Lower lobe of right lung (tissue), 2 donors: ENCODE results near the gene LMTK2. TPM values are rescaled to one million over a fixed set of nuclear protein-coding genes. Genes with fewer than 3 reads are reported as not detected.

Source experiments
- ATAC-seq, 2 donors: fragments of 200-7000 bp; cut with Tn5 transposase; one replicate each; pipeline ENCODE4 v1.9.1; 2020 to 2022; ENCODE audit warnings: mild to moderate bottlenecking in 2 of 2, moderate library complexity in 2 of 2
- DNase-seq: peaks from one replicate; pipeline ENCODE4 v3.0.0-alpha.2; 2020
- H3K27ac ChIP-seq: fragments of 200-600 bp; one replicate; pipeline ENCODE4 v1.8.0; 2022
- H3K27me3 ChIP-seq: fragments of 200-600 bp; one replicate; pipeline ENCODE4 v1.8.0; 2022; ENCODE audit warnings: low read depth
- H3K36me3 ChIP-seq: fragments of 200-600 bp; one replicate; pipeline ENCODE4 v1.8.0; 2022; ENCODE audit warnings: mild to moderate bottlenecking
- H3K4me1 ChIP-seq: fragments of 200-600 bp; one replicate; pipeline ENCODE4 v1.8.0; 2022
- H3K4me3 ChIP-seq: fragments of 200-600 bp; one replicate; pipeline ENCODE4 v1.8.0; 2022; ENCODE audit warnings: mild to moderate bottlenecking
- H3K9me3 ChIP-seq: fragments of 200-600 bp; one replicate; pipeline ENCODE4 v1.8.0; 2022
- CTCF ChIP-seq: fragments of 200-600 bp; IDR thresholded peaks from one replicate; pipeline ENCODE4 v1.8.0; 2022; ENCODE audit warnings: antibody characterized with exemption, mild to moderate bottlenecking
- intact Hi-C: fragments of 100-400 bp; cut with DNase I; formaldehyde crosslinking; loops from one replicate; pipeline ENCODE4 v1.11.0; 2022
- total RNA-seq: library from RNA; stranded (reverse); fragmentation: NEBNext Ultra II Directional; extraction: Animal tissue kit (Norgen Biotek cat#: 25700); gene quantifications from one replicate; pipeline ENCODE4 v1.2.1, GENCODE V29; 2021
- donor health status: DM: no; HTN: yes; CAD: no; lungs with severe emphysema.

Gene LMTK2
- total RNA-seq, 1 donor from 2014 or later = 24.5 TPM

DNA sequence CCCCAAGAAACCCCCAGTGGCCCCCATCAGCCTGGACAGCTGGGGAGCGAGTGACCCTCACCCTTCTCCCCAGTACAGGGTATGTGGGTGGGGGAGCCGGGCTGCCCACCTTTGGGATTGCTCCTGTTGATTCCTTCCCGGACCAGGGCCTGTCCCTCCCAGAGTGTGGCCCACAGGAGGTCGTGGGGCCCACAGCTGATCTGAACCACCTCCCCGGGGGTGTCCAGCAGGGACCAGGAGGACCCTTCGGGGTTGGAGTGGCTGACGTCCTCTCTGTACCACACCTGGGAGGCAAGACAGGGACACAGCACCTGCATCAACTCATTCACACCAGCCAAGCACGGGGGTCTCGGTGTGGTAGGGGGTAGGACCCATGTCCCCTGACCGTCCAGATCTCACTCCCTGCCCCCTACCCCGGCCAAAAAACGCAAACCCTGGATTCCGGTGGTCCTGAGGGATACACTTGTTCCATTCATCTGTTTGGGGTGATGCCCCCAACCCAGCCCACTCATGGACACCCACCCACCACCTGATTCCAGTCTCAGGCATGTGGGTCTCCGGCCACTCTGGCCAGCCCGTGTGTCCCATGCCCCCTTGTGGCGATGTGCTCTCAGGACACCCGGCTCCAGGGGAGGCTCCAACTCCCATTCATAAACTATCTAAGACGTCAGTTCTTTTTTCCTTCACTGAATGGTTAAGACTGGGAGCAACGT lies 134.5 kb downstream of the LMTK2 start:
- no peak overlapping the region for H3K27ac ChIP-seq
- DNase-seq = no peak
- H3K36me3 ChIP-seq = peaks cover 62% of the 10 kb centered on the region
- no peaks in the 10 kb centered on the region for H3K27me3 ChIP-seq
- no peaks in the 10 kb centered on the region for H3K9me3 ChIP-seq
- TF ChIP-seq CTCF = peak; percentile 78
- intact Hi-C loops = no loop called here
- ATAC-seq = peak; percentile 48 to 51
- H3K4me1 ChIP-seq = peaks cover 8% of the 10 kb centered on the region
- H3K4me3 ChIP-seq = no peak overlapping the region

DNA sequence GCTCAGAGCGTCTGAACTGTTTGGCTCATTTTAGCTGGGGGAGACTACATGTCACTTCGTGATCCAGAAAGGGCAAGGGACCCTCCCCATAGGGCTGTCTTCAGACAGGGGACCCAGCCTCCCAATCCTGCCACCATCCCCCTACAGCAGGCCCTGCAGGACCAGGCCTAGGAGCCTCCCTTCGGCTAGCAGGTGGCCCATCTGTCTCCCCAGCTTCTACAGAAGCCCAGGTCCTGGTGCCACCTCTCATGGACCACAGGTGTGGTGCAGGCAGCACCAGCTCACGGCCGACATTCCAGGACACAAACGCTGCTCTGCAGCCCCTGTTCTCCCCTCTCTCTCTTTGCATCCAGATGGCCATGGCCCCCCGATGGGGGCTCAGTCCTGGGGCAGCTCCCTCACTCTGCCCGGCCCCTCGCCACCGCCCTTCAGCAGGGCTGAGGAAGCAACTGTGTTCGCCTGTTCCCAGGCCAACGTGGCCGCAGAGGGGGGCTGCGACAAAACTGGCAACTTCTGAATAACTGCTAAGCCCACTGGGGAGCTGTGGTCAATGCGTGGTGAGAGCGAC lies 135.1 kb downstream of the LMTK2 start:
- no peak overlapping the region for H3K4me3 ChIP-seq
- peaks cover 56% of the 10 kb centered on the region for H3K36me3 ChIP-seq
- H3K27ac ChIP-seq = no peak overlapping the region
- peaks cover 14% of the 10 kb centered on the region for H3K4me1 ChIP-seq
- no peaks in the 10 kb centered on the region for H3K9me3 ChIP-seq
- peak in 1 of 2 donors; percentile 9 for ATAC-seq
- TF ChIP-seq CTCF = no peak
- no peaks in the 10 kb centered on the region for H3K27me3 ChIP-seq
- intact Hi-C loops = no loop called here
- DNase-seq = no peak

DNA sequence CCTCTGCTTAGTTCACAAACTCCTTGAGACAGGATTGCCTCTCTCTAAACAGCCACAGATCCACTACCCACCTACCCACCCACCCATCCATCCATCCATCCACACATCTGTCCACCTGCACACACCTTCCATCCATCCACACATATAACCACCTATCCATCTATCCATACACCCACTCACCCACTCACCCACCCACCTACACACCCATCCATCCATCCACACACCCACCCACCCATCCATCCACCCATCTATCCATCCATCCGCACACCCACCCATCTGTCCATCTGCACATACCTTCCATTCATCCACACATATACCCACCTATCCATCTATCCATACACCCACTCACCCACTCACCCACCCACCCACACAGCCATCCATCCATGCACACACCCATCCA lies 135.7 kb downstream of the LMTK2 start:
- ATAC-seq (no peak), DNase-seq (no peak)
- intact Hi-C loops = no loop called here
- Histone ChIP-seq H3K4me3 (no peak overlapping the region), H3K9me3 (no peaks in the 10 kb centered on the region), H3K4me1 (peaks cover 19% of the 10 kb centered on the region), H3K27me3 (no peaks in the 10 kb centered on the region), H3K27ac (no peak overlapping the region), H3K36me3 (peaks cover 50% of the 10 kb centered on the region)
- TF ChIP-seq CTCF = no peak

DNA sequence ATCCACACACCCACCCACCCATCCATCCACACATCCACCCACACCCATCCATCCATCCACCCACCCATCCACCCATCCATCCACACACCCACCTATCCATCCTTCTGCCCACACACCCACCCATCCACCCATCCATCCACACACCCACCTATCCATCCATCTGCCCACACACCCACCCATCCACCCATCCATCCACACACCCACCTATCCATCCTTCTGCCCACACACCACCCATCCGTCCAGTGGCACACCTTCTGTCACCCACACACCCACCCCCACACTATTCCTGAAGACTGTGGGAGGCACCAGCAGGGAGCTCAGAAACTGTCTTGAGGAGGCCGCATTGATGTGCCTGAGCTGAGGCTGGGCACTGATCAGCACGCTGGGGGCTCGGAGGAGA lies 136.3 kb downstream of the LMTK2 start:
- H3K4me3 ChIP-seq = no peak overlapping the region
- peaks cover 47% of the 10 kb centered on the region for H3K36me3 ChIP-seq
- H3K9me3 ChIP-seq = no peaks in the 10 kb centered on the region
- H3K4me1 ChIP-seq = peaks cover 25% of the 10 kb centered on the region
- ATAC-seq (no peak), DNase-seq (no peak)
- no peak for TF ChIP-seq CTCF
- intact Hi-C loops = no loop called here
- no peaks in the 10 kb centered on the region for H3K27me3 ChIP-seq
- no peak overlapping the region for H3K27ac ChIP-seq

- DNase-seq (no peak), ATAC-seq (no peak)
- no peaks in the 10 kb centered on the region for H3K27me3 ChIP-seq
- peak overlapping the region; percentile 55 for H3K27ac ChIP-seq
- H3K4me3 ChIP-seq = no peak overlapping the region
- TF ChIP-seq CTCF = no peak
- H3K36me3 ChIP-seq = peaks cover 28% of the 10 kb centered on the region
- no peaks in the 10 kb centered on the region for H3K9me3 ChIP-seq
- H3K4me1 ChIP-seq = peaks cover 44% of the 10 kb centered on the region
- intact Hi-C loops = no loop called here
Measured at GRCh38 chr7:98244871-98245270, 138.2 kb downstream of the LMTK2 start.
